GM12801 (cell line): ENCODE measurements around the gene KCNQ1OT1.

Experiments
- CTCF ChIP-seq: IDR thresholded peaks from one replicate; pipeline ENCODE4 v1.5.1; 2011; ENCODE audit warnings: control low read depth; ENCODE audit not compliant: insufficient read length; ENCODE audit errors: extremely low read depth

KCNQ1OT1 gene

GRCh38 chr11:2699531-2700414, at the start of gene KCNQ1OT1:
Gene KCNQ1OT1 (minus strand): TSS chr11:2699994.
- no peak for TF ChIP-seq CTCF

DNA sequence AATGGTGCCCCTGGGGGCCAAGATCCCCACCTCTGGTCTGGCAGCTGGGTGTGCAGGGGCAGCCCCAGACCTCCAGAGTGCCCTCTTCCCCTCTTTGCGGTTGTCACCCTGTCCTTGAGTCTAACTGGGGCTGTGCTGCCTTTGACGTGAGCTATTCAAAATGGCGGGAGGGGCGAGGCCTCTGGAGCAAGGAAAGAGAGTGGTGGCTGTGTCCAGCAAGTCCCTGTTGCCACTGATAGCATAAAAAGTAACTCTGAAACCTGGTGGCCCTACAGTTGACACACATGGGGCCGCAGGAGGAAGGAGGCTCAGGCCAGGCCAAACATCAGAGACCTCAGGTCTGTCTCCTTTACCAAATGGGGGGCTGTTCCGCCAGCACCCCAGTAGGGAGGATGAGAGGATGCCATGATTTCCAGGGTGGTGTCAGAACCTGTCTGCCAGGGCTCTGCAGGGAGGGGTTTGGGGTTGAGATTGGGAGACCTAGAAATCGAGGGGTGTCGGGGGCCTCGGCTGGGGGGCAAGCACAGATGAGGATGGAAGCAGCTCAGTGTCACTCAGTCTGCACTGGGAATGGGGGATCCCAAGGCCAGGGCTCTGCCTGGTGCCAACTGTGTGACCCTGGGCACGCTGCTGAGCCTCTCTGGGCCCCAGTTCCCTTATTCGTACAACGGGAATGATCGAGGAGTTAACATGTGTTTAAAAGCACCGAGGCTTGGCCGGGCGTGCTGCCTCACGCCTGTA, 49.2 kb upstream of the KCNQ1OT1 start:
- no peak for TF ChIP-seq CTCF

GRCh38 chr11:2748061-2748813, 48.4 kb upstream of the KCNQ1OT1 start:
- no peak for TF ChIP-seq CTCF

GRCh38 chr11:2747248-2748027, 47.6 kb upstream of the KCNQ1OT1 start:
- no peak for TF ChIP-seq CTCF

DNA sequence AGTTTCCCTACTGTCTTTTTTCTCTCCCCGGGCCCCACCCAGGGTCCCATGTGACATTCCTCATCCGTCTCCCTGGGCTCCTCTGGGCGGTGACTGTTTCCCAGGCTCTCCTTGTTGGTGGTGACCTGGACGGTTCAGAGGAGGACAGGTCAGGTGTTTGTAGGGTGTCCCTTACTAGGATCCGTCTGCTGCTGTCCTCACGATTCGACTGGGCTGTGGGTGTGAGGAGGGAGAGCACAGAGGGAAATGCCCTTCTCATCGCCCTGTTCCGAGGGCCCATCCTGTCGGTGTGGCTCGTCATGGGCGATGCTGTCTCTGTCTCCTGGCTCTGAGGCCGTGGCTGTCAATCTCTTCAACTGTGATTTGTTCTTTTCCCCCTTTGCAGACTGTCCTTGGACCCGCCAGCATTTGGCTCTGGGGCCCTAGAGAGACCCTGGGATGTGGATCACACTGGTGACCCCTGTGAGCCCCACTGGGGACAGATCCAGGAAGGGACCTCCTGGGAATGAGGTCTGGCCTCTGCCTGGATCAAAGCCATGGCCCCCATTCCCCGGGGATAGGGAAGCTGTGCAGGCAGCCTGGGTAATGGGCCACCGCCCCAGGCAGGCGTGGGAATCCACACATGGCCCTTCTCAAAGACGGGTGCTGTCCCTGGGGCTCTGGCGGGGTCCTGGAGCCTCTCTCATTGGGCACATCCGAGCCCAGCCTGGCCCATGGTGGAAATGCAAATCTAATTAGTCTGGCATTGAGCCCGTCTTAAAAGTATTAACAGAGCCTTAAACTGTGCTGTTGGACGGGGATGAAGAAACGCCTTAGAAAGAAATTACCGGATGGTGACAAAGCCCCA, 46.8 kb upstream of the KCNQ1OT1 start:
- TF ChIP-seq CTCF: no peak

DNA sequence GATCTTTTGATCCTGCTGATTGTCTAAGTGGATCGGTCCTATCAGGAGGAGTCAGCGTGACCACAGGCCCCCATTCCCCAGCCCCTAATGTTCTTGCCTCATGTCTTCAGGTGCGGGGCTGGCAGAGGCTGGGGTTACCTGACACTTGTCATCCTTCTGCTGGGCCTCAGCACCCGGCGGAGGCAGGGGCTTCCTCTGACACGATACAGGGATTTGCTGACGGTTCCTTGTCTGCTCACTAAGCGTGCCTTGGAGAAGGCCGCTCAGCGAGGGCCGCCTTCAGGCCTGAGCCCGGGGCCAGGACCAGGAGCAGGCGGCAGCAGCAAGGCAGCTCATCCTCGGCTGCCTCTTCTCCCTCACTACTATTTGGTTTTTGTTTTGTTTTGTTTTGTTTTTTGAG, 45.7 kb upstream of the KCNQ1OT1 start:
- TF ChIP-seq CTCF: no peak
